ENCODE measurements around the gene SHQ1.
"Not testable (repeated sequence)": the region's sequence is repeated elsewhere in the genome, so short reads cannot be mapped to it uniquely, and the experiment has no call there.

The SHQ1 gene

GRCh38 chr3:72710471-72710870 lies 137.8 kb downstream of the SHQ1 start:
- not testable (repeated sequence) for DNase-seq

DNA sequence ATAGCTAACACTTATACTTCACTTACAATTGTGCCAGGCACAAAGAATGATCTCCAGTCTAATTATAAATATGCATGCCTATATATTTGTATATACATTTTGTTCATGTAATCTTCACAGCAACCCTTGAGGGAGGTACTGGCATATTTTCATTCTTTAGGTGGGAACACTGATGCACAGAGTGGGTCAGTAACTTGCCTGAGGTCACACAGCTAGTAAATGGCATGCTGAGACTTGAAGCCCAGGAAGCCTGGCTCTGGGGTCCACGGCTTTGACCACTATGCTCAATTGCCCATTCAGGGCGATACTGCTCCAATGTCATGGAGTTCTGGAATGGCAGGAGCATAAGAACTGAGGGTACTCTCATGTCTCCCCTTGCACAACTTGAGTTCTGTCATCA lies 139.8 kb downstream of the SHQ1 start:
- DNase-seq: no peak

DNA sequence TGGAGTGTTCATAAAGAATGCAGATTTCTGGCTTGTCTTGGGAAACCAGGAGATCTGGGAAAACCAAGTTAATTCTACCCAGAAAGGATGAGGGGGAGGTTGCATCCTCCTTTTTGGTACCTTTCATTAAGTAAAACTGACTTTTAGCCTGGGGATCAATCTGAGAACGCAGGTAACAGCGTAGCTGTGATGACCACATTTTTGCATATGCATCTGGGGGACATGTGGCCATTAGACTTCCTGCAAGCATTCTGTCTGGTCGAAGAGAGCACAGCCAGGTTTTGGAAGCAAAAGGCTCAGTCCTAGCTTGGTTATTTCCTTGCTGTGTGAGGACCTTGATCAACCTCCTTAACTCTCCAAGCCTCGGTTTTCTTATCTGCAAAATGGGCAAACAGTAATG lies 145.2 kb downstream of the SHQ1 start:
- no peak for DNase-seq

GRCh38 chr3:72702390-72702789 lies 145.9 kb downstream of the SHQ1 start:
- DNase-seq: no peak

DNA sequence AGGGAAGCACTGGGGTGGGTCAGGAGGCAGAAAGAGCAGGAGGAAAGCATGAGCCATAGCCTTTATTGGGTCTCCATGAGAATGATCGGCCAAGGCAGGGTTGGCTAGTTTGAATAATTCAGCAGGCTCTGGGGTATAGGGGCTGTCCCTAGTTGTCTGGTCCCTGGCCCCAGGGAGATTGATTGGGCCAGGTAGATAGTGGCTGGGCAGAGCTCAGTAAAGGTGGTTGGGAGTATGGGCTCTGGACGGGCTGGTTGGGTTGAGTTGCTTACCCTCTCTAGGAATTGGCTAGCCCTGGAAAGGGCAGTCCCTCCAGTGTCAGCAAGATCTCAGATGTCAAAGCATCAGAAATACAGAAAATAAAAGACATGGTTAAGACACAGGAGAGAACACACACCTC lies 148.1 kb downstream of the SHQ1 start:
- no peak for DNase-seq

DNA sequence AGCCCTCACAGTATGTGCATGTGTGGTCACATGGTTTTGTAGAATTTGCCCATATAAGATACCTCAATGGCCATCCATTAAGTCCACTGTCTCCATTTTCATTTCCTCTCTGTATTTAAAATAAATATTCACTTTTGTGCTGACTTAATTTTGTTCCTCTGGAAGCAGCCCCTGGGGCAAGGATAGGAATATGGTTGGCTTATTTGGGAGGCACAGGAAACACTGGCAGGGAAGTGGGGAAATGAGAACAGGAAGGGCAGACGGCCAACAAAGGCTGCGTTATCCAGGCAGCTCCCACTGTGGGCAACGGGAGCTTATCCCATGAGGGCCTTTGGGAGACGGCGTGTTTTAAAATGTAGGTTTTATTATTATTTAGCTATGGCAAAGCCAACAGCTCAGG lies 148.6 kb downstream of the SHQ1 start:
- DNase-seq: no peak

Measured in activated gamma-delta T cell treated with Interleukin-2 at 50 U/mL for 16 hours (primary cell).